HEK293 (cell line): Measurements from ENCODE around the gene LILRA2.
"Not testable (repeated sequence)": the region's sequence is repeated elsewhere in the genome, so short reads cannot be mapped to it uniquely, and the experiment has no call there.

Experiments used
- BCL11A ChIP-seq: fragments of 450-650 bp; formaldehyde crosslinking; IDR thresholded peaks from 2 replicates; pipeline ENCODE4 v1.5.1; 2016; ENCODE audit warnings: low read depth, missing biosample characterization, missing genetic modification characterization
- EGR2 ChIP-seq: fragments of 450-650 bp; formaldehyde crosslinking; IDR thresholded peaks from 2 replicates; pipeline ENCODE4 v1.5.1; 2016; ENCODE audit warnings: low read depth, missing biosample characterization, missing genetic modification characterization
- ZIC2 ChIP-seq: fragments of 450-650 bp; formaldehyde crosslinking; IDR thresholded peaks from 2 replicates; pipeline ENCODE4 v1.5.1; 2016; ENCODE audit warnings: missing biosample characterization, missing genetic modification characterization
- ZNF10 ChIP-seq: fragments of 450-650 bp; formaldehyde crosslinking; IDR thresholded peaks from 2 replicates; pipeline ENCODE4 v1.5.1; 2017; ENCODE audit warnings: missing biosample characterization, missing genetic modification characterization
- ZNF292 ChIP-seq: fragments of 450-650 bp; formaldehyde crosslinking; IDR thresholded peaks from 2 replicates; pipeline ENCODE4 v1.5.1; 2016; ENCODE audit warnings: low read depth, missing biosample characterization, missing genetic modification characterization, borderline replicate concordance
- ZNF561 ChIP-seq: fragments of 450-650 bp; IDR thresholded peaks from 2 replicates; pipeline ENCODE4 v1.5.1; 2018; ENCODE audit warnings: missing biosample characterization, missing genetic modification characterization, borderline replicate concordance
- ZNF658 ChIP-seq: fragments of 450-650 bp; formaldehyde crosslinking; IDR thresholded peaks from 2 replicates; pipeline ENCODE4; 2016; ENCODE audit warnings: missing biosample characterization, missing genetic modification characterization
- ZNF776 ChIP-seq: fragments of 450-650 bp; formaldehyde crosslinking; IDR thresholded peaks from 2 replicates; pipeline ENCODE4 v1.5.0; 2017; ENCODE audit warnings: missing biosample characterization, missing genetic modification characterization, borderline replicate concordance
- TF ChIP-seq, protein P1 (sequence below): fragments of 450-650 bp; formaldehyde crosslinking; IDR thresholded peaks from 2 replicates; pipeline ENCODE4 v1.5.1; 2016; ENCODE audit warnings: missing biosample characterization, missing genetic modification characterization
- TF ChIP-seq, protein P2 (sequence below): fragments of 450-650 bp; formaldehyde crosslinking; IDR thresholded peaks from 2 replicates; pipeline ENCODE4 v1.5.1; 2016; ENCODE audit warnings: missing biosample characterization, missing genetic modification characterization

DNA sequence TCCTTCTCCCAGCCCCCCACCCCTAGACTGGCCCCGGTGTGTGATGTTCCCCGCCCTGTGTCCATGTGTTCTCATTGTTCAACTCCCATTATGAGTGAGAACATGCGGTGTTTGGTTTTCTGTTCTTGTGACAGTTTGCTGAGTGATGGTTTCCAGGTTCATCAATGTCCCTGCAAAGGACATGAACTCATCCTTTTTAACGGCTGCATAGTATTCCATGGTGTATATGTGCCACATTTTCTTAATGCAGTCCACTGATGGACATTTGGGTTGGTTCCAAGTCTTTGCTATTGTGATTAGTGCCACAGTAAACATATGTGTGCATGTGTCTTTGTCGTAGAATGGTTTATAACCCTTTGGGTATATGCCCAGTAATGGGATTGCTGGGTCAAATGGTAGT, 4.7 kb downstream of the LILRA2 start:
- TF ChIP-seq ZNF10 (tag by site-specific recombination); ZNF776 (tag by site-specific recombination); ZNF561 (tag by site-specific recombination); ZIC2; ZNF658 (tag by site-specific recombination); ZNF292 (tag by site-specific recombination); EGR2 (tag by site-specific recombination); BCL11A (tag by site-specific recombination): not testable (repeated sequence)
- TF ChIP-seq, protein P1, sequence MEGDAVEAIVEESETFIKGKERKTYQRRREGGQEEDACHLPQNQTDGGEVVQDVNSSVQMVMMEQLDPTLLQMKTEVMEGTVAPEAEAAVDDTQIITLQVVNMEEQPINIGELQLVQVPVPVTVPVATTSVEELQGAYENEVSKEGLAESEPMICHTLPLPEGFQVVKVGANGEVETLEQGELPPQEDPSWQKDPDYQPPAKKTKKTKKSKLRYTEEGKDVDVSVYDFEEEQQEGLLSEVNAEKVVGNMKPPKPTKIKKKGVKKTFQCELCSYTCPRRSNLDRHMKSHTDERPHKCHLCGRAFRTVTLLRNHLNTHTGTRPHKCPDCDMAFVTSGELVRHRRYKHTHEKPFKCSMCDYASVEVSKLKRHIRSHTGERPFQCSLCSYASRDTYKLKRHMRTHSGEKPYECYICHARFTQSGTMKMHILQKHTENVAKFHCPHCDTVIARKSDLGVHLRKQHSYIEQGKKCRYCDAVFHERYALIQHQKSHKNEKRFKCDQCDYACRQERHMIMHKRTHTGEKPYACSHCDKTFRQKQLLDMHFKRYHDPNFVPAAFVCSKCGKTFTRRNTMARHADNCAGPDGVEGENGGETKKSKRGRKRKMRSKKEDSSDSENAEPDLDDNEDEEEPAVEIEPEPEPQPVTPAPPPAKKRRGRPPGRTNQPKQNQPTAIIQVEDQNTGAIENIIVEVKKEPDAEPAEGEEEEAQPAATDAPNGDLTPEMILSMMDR (tag by site-specific recombination), result not testable (repeated sequence)
- TF ChIP-seq, protein P2, sequence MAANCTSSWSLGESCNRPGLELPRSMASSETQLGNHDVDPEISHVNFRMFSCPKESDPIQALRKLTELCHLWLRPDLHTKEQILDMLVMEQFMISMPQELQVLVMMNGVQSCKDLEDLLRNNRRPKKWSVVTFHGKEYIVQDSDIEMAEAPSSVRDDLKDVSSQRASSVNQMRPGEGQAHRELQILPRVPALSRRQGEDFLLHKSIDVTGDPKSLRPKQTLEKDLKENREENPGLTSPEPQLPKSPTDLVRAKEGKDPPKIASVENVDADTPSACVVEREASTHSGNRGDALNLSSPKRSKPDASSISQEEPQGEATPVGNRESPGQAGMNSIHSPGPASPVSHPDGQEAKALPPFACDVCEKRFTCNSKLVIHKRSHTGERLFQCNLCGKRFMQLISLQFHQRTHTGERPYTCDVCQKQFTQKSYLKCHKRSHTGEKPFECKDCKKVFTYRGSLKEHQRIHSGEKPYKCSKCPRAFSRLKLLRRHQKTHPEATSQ, result not testable (repeated sequence)
